ENCODE results near the gene CTNND1. TPM values are rescaled to one million over a fixed set of nuclear protein-coding genes. Genes with fewer than 3 reads are reported as not detected.
"Not testable (repeated sequence)": the region's sequence is repeated elsewhere in the genome, so short reads cannot be mapped to it uniquely, and the experiment has no call there.

CTNND1 gene
- total and polyA plus RNA-seq, 7 donors = 9.4 to 35.2 (median 26.1) TPM

DNA sequence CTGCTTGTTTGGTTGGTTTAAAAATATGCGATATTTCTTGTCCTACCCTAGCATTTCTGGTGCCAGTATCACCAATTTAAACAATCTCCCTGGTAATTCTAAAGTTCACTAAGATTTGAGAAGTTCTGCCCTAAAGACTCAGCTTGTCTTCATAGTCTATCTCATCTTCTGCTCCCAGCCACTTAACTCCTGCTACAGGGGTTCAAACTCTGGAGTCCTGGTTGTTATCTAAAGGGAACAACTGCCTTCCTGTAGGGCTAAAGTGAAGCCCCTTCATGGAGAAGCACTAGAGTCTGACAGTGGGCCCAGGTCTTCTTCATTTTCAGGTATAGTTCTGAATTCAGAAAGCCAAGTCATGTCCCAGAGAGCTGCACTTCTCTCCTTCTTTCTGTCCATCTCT lies 73.2 kb downstream of the CTNND1 start:
- TF ChIP-seq, protein P1, sequence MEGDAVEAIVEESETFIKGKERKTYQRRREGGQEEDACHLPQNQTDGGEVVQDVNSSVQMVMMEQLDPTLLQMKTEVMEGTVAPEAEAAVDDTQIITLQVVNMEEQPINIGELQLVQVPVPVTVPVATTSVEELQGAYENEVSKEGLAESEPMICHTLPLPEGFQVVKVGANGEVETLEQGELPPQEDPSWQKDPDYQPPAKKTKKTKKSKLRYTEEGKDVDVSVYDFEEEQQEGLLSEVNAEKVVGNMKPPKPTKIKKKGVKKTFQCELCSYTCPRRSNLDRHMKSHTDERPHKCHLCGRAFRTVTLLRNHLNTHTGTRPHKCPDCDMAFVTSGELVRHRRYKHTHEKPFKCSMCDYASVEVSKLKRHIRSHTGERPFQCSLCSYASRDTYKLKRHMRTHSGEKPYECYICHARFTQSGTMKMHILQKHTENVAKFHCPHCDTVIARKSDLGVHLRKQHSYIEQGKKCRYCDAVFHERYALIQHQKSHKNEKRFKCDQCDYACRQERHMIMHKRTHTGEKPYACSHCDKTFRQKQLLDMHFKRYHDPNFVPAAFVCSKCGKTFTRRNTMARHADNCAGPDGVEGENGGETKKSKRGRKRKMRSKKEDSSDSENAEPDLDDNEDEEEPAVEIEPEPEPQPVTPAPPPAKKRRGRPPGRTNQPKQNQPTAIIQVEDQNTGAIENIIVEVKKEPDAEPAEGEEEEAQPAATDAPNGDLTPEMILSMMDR (IDR thresholded peaks at IDR 0.05) = no peak
- Histone ChIP-seq H3K27me3 (ENCODE audit: insufficient read depth in 3 of 3, low read length in 2 of 3) (peaks cover 0 to 2% (median 0%) of the 10 kb centered on the region in 3 donors), H3K9me3 (no peaks in the 10 kb centered on the region), H3K4me3 (no peak overlapping the region), H3K27ac (no peak overlapping the region), H3K4me1 (no peaks in the 10 kb centered on the region), H3K36me3 (ENCODE audit: insufficient read depth in 1 of 2, low read depth in 1 of 2) (no peaks in the 10 kb centered on the region)
- intact Hi-C loops (cut with DNase I) = no loop called here
- 91 to 97% (median 96%) methylated on average over 1 of the region's 1 CpG for WGBS, 3 donors
- DNase-seq (no peak), ATAC-seq (no peak)

DNA sequence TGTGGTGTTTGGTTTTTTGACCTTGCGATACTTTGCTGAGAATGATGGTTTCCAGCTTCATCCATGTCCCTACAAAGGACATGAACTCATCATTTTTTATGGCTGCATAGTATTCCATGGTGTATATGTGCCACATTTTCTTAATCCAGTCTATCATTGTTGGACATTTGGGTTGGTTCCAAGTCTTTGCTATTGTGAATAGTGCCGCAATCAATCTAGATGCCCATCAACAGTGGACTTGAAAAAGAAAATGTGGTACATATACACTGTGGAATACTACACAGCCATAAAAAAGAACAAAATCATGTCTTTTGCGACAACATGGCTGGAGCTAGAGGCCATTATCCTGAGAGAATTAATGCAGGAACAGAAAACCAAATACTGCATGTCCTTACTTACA lies 77.0 kb downstream of the CTNND1 start:
- H3K4me3 ChIP-seq; ATAC-seq; intact Hi-C loops (cut with DNase I); H3K4me1 ChIP-seq; H3K36me3 ChIP-seq (ENCODE audit: insufficient read depth in 1 of 2, low read depth in 1 of 2); DNase-seq; H3K9me3 ChIP-seq; H3K27me3 ChIP-seq (ENCODE audit: insufficient read depth in 3 of 3, low read length in 2 of 3); H3K27ac ChIP-seq: not testable (repeated sequence)
- 93 to 95% (median 93%) methylated on average over 3 of the region's 3 CpGs for WGBS, 3 donors

DNA sequence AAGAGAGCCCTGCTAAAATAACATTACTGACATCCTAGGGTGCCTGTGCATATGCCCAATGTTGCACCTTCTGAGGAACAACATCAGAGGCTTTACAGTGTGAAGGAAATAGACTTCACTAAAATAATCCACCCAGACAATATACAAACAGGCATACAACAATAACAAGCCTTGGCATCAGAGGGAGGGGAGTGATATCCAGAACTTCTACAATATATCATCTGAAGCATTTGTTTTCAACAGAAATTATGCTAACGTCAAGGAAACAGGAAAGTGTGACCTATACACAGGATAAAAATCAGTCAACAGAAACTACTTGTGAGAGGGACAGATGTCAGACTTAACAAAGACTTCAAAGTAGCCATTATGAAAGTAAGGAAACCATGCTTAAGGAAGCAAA lies 81.3 kb downstream of the CTNND1 start:
- DNase-seq (no peak), ATAC-seq (no peak)
- H3K27me3 ChIP-seq (ENCODE audit: insufficient read depth in 3 of 3, low read length in 2 of 3) = no peaks in the 10 kb centered on the region
- 43 to 45% (median 43%) methylated on average over 1 of the region's 1 CpG for WGBS, 3 donors
- no peak overlapping the region for H3K27ac ChIP-seq
- H3K4me3 ChIP-seq = no peak overlapping the region
- TF ChIP-seq, protein P1 (IDR thresholded peaks at IDR 0.05) = no peak
- no peaks in the 10 kb centered on the region for H3K4me1 ChIP-seq
- intact Hi-C loops (cut with DNase I) = no loop called here
- no peaks in the 10 kb centered on the region for H3K36me3 ChIP-seq (ENCODE audit: insufficient read depth in 1 of 2, low read depth in 1 of 2)
- H3K9me3 ChIP-seq = no peaks in the 10 kb centered on the region

DNA sequence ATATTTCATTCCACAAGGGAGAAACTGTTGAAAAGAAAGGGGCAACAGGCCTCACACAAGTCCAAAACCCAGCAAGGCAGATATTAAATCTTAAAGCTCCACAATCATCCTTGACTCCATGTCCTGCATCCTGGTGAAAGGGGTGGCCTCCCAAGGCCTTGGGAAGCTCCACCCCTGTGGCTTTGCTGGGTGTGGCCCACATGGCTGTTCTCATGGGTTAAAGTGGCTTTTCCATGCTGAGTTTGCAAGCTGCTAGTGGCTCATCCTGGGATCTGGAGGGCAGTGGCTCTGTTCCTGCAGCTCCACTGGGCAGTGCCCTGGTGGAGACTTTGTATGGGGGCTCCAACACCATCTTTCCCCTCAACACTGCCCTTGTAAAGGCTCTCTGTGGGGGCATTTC lies 106.4 kb downstream of the CTNND1 start:
- no peaks in the 10 kb centered on the region for H3K4me1 ChIP-seq
- H3K9me3 ChIP-seq = no peaks in the 10 kb centered on the region
- intact Hi-C loops (cut with DNase I) = no loop called here
- no peak for ATAC-seq
- no peak overlapping the region for H3K27ac ChIP-seq
- no peaks in the 10 kb centered on the region for H3K27me3 ChIP-seq (ENCODE audit: insufficient read depth in 3 of 3, low read length in 2 of 3)
- H3K4me3 ChIP-seq = no peak overlapping the region
- TF ChIP-seq, protein P1 (IDR thresholded peaks at IDR 0.05) = no peak
- no peaks in the 10 kb centered on the region for H3K36me3 ChIP-seq (ENCODE audit: insufficient read depth in 1 of 2, low read depth in 1 of 2)
- DNase-seq = no peak

DNA sequence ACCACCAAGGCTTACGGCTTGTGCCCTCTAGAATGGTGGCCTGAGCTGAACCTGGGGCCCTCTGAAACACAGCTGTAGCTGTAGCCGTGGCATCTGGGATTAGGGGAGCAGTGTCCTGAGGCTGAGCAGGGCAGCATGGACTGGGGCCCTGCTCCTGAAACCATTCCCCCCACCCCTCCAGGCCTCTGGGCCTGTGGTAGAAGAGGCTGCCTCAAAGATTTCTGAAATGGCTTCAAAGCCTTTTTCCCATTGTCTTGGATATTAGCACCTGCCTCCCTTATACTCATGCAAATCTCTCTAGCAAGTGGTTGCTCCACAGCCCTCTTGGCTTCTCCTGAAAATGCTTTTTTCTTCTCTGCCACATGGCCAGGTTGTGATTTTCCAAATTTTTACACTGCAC lies 106.9 kb downstream of the CTNND1 start:
- H3K36me3 ChIP-seq (ENCODE audit: insufficient read depth in 1 of 2, low read depth in 1 of 2) = no peaks in the 10 kb centered on the region
- no peak for ATAC-seq
- intact Hi-C loops (cut with DNase I) = no loop called here
- no peak overlapping the region for H3K4me3 ChIP-seq
- TF ChIP-seq, protein P1 (IDR thresholded peaks at IDR 0.05) = no peak
- no peaks in the 10 kb centered on the region for H3K27me3 ChIP-seq (ENCODE audit: insufficient read depth in 3 of 3, low read length in 2 of 3)
- no peaks in the 10 kb centered on the region for H3K9me3 ChIP-seq
- H3K4me1 ChIP-seq = no peaks in the 10 kb centered on the region
- WGBS, 3 donors = 83 to 95% (median 88%) methylated on average over 2 of the region's 2 CpGs
- DNase-seq = no peak
- no peak overlapping the region for H3K27ac ChIP-seq

Other genes starting within 250 kb of the CTNND1 start
- 10 to 100 TPM in 1 of 4 donors, 1 to 10 TPM in 3; 4.1 to 15.3 (median 7.1) TPM for gene SLC43A1, start 246.1 kb upstream of the CTNND1 start, total RNA-seq
- 10 to 100 TPM in 1 of 3 donors, 1 to 10 TPM in 2; 3.5 to 13.7 (median 7.5) TPM for gene SLC43A1, start 246.1 kb upstream of the CTNND1 start, polyA plus RNA-seq
- gene TIMM10, start 231.0 kb upstream of the CTNND1 start, total RNA-seq = 10 to 100 TPM; 55.0 to 90.0 (median 73.0) TPM
- gene TIMM10, start 231.0 kb upstream of the CTNND1 start, polyA plus RNA-seq = 100 to 1,000 TPM in 2 of 3 donors, 10 to 100 TPM in 1; 97.7 to 149 (median 112) TPM
- 100 to 1,000 TPM in 1 of 4 donors, 10 to 100 TPM in 2, 1 to 10 TPM in 1; 7.6 to 118 (median 36.9) TPM for gene SMTNL1, start 224.2 kb upstream of the CTNND1 start, total RNA-seq
- gene SMTNL1, start 224.2 kb upstream of the CTNND1 start, polyA plus RNA-seq = 10 to 100 TPM in 2 of 3 donors, 1 to 10 TPM in 1; 6.7 to 19.7 (median 14.9) TPM
- 10 to 100 TPM in 3 of 4 donors, 1 to 10 TPM in 1; 6.8 to 24.7 (median 12.3) TPM for gene UBE2L6, start 194.1 kb upstream of the CTNND1 start, total RNA-seq
- gene UBE2L6, start 194.1 kb upstream of the CTNND1 start, polyA plus RNA-seq = 1 to 10 TPM; 5.3 to 9.9 (median 9.1) TPM
- 10 to 100 TPM; 65.1 to 97.3 (median 71.2) TPM for gene SERPING1, start 164.1 kb upstream of the CTNND1 start, total RNA-seq
- gene SERPING1, start 164.1 kb upstream of the CTNND1 start, polyA plus RNA-seq = 10 to 100 TPM; 42.6 to 77.2 (median 62.3) TPM
- under 1 TPM in 3 of 4 donors, not detected in 1; 0.21 to 0.90 (median 0.59) TPM for gene YPEL4, start 111.9 kb upstream of the CTNND1 start, total RNA-seq
- gene YPEL4, start 111.9 kb upstream of the CTNND1 start, polyA plus RNA-seq = under 1 TPM; 0.08 to 0.18 (median 0.11) TPM
- 10 to 100 TPM in 2 of 4 donors, 1 to 10 TPM in 2; 6.8 to 11.6 (median 9.2) TPM for gene CLP1, start 104.0 kb upstream of the CTNND1 start, total RNA-seq
- 10 to 100 TPM in 2 of 3 donors, 1 to 10 TPM in 1; 9.6 to 16.9 (median 14.3) TPM for gene CLP1, start 104.0 kb upstream of the CTNND1 start, polyA plus RNA-seq
- 10 to 100 TPM; 35.2 to 63.5 (median 53.3) TPM for gene ZDHHC5, start 93.7 kb upstream of the CTNND1 start, total RNA-seq
- 10 to 100 TPM; 32.4 to 63.6 (median 58.0) TPM for gene ZDHHC5, start 93.7 kb upstream of the CTNND1 start, polyA plus RNA-seq
- gene MED19, start 49.6 kb upstream of the CTNND1 start, total RNA-seq = 10 to 100 TPM in 1 of 4 donors, 1 to 10 TPM in 3; 6.7 to 10.3 (median 7.4) TPM
- 10 to 100 TPM in 2 of 3 donors, 1 to 10 TPM in 1; 9.4 to 19.7 (median 13.9) TPM for gene MED19, start 49.6 kb upstream of the CTNND1 start, polyA plus RNA-seq
- gene TMX2, start 49.2 kb upstream of the CTNND1 start, total RNA-seq = 10 to 100 TPM; 31.5 to 69.7 (median 51.1) TPM
- 100 to 1,000 TPM in 2 of 3 donors, 10 to 100 TPM in 1; 55.4 to 192 (median 110) TPM for gene TMX2, start 49.2 kb upstream of the CTNND1 start, polyA plus RNA-seq
- 100 to 1,000 TPM in 1 of 4 donors, 10 to 100 TPM in 3; 67.0 to 109 (median 88.0) TPM for gene SELENOH, start 20.3 kb upstream of the CTNND1 start, total RNA-seq
- 100 to 1,000 TPM in 1 of 3 donors, 10 to 100 TPM in 2; 79.0 to 120 (median 81.9) TPM for gene SELENOH, start 20.3 kb upstream of the CTNND1 start, polyA plus RNA-seq
- not detected for gene BTBD18, start 10.0 kb upstream of the CTNND1 start, total RNA-seq
- gene BTBD18, start 10.0 kb upstream of the CTNND1 start, polyA plus RNA-seq = under 1 TPM in 1 of 3 donors, not detected in 2; 0.03 TPM

Measured in psoas muscle (tissue), 8 donors.